Tibial nerve (tissue), 4 donors: ENCODE data around the gene BGN.

ENCODE experiments used
- CTCF ChIP-seq, 5 experiments: fragments of 200-600 bp in 3 of 5; fragments of 450-650 bp in 2 of 5; sonication (generic) in 3 of 5; IDR thresholded peaks; one replicate each; pipeline ENCODE4 v1.5.1; 2016 to 2019; ENCODE audit warnings: antibody characterized with exemption in 5 of 5, mild to moderate bottlenecking in 3 of 5, moderate library complexity in 2 of 5
- EP300 ChIP-seq, 2 donors: sonication (generic); formaldehyde crosslinking; IDR thresholded peaks; one replicate each; pipeline ENCODE4 v1.6.1; 2017; ENCODE audit warnings: antibody characterized with exemption in 2 of 2, mild to moderate bottlenecking in 1 of 2
- POLR2A ChIP-seq, 2 donors: fragments of 450-650 bp; IDR thresholded peaks; one replicate each; pipeline ENCODE4 v1.6.1; 2017; ENCODE audit warnings: antibody characterized with exemption in 2 of 2, mild to moderate bottlenecking in 2 of 2, moderate library complexity in 2 of 2

GRCh38 chrX:153492543-153492942 lies 2.2 kb upstream of the BGN start:
- no peak for TF ChIP-seq POLR2A (IDR thresholded peaks at IDR 0.05)
- TF ChIP-seq CTCF (IDR thresholded peaks at IDR 0.05): no peak
- TF ChIP-seq EP300 (IDR thresholded peaks at IDR 0.05): no peak
